Activated CD8-positive, alpha-beta memory T cell treated with anti-CD3 and anti-CD28 coated beads for 24 hours (primary cell): ENCODE data around the gene PIPOX.

ENCODE experiments used
- DNase-seq: peaks from one replicate; pipeline ENCODE4 v3.0.0-alpha.2; 2020

The PIPOX gene

GRCh38 chr17:29042679-29043538 is at the start of gene PIPOX:
Gene PIPOX (plus strand): TSS chr17:29043141. CDS start chr17:29043226, 85 bp downstream.
- DNase-seq = no peak

GRCh38 chr17:28993645-28994426 is 49.1 kb upstream of the PIPOX start:
- no peak for DNase-seq

- DNase-seq = no peak
Observed at GRCh38 chr17:28996554-28997096, 46.3 kb upstream of the PIPOX start.

GRCh38 chr17:28997806-28998205 is 45.1 kb upstream of the PIPOX start:
- no peak for DNase-seq

GRCh38 chr17:28999206-28999605 is 43.7 kb upstream of the PIPOX start:
- DNase-seq = no peak

GRCh38 chr17:29000973-29001372 is 42.0 kb upstream of the PIPOX start:
- no peak for DNase-seq

- DNase-seq = no peak
Observed at GRCh38 chr17:29002811-29003210, 40.1 kb upstream of the PIPOX start.

- DNase-seq = no peak
Observed at GRCh38 chr17:29003289-29003688, 39.7 kb upstream of the PIPOX start.

- DNase-seq = no peak
Observed at GRCh38 chr17:29004081-29004692, 38.8 kb upstream of the PIPOX start.

GRCh38 chr17:29005936-29006511 is 36.9 kb upstream of the PIPOX start, which contains the start of gene SEZ6:
Gene SEZ6 (minus strand): TSS chr17:29006033. CDS start chr17:29005869, 164 bp downstream.
- DNase-seq = peak; percentile 86

- no peak for DNase-seq
Observed at GRCh38 chr17:29007456-29007855, 35.5 kb upstream of the PIPOX start.

- DNase-seq = no peak
Observed at GRCh38 chr17:29007860-29008455, 35.0 kb upstream of the PIPOX start.

GRCh38 chr17:29008591-29008990 is 34.4 kb upstream of the PIPOX start:
- no peak for DNase-seq

GRCh38 chr17:29010129-29010528 is 32.8 kb upstream of the PIPOX start:
- DNase-seq = no peak

GRCh38 chr17:29010586-29010985 is 32.4 kb upstream of the PIPOX start:
- DNase-seq = no peak

- no peak for DNase-seq
Observed at GRCh38 chr17:29012535-29012934, 30.4 kb upstream of the PIPOX start.

GRCh38 chr17:29014716-29015115 is 28.2 kb upstream of the PIPOX start:
- no peak for DNase-seq

GRCh38 chr17:29016345-29017210 is 26.4 kb upstream of the PIPOX start:
- no peak for DNase-seq

- no peak for DNase-seq
Observed at GRCh38 chr17:29018788-29019474, 24.0 kb upstream of the PIPOX start.

GRCh38 chr17:29019475-29020181 is 23.3 kb upstream of the PIPOX start:
- no peak for DNase-seq
